Skeletal muscle cell (primary cell): Measurements from ENCODE around the gene LOXHD1.

Experiments
- DNase-seq: peaks from one replicate; pipeline ENCODE4 v3.0.0-alpha.2; 2010; ENCODE audit warnings: low read depth
- H3K4me3 ChIP-seq: 2 replicates; pipeline ENCODE4 v1.5.1; 2011; ENCODE audit warnings: low read depth, mild to moderate bottlenecking, control low read depth, low read length, moderate library complexity

Gene LOXHD1

GRCh38 chr18:46468426-46469180 lies 188.4 kb downstream of the LOXHD1 start:
- no peak for DNase-seq
- H3K4me3 ChIP-seq = no peak overlapping the region

DNA sequence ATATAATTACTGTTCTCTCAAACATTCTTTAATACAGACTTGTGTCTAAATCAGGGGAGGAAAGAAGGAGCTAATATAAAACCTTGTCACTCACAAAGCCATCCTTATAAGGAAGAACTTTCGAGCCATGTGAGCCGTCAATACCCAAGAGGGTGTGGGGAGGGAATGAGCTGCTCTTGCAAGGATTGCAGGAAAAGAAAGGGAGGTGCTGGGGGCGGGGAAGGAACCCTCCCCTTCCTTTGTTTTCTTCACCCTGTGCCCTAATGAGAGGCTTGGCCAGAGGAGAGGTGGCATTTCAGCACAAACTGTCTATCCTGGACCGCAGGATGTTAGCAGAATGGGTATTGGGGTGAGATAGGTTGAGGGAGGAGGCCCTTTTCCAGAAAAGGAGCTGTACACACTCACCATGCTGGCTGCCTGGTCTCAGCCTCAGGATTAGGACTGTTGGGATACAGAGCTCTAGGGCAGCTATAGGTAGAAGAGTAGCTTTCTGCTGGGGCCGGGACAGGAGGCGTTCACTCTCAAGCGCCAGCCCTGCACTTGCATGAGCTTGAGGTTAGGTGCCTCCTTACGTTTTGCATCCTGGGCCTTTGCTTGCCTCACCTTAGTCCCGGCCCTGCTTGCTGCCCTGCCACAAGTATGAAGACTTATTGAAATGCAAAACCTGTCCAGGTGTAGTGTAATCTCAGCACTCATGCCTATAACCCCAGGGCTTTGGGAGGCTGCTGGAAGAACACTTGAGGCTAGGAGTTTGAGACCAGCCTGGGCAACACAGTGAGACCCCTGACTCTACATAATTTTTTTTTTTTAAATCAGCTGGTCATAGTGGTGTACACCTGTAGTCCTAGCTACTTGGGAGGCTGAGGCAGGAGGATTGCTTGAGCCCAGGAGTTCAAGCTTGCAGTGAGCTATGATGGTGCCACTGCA lies 190.5 kb downstream of the LOXHD1 start:
- H3K4me3 ChIP-seq = no peak overlapping the region
- DNase-seq = no peak

DNA sequence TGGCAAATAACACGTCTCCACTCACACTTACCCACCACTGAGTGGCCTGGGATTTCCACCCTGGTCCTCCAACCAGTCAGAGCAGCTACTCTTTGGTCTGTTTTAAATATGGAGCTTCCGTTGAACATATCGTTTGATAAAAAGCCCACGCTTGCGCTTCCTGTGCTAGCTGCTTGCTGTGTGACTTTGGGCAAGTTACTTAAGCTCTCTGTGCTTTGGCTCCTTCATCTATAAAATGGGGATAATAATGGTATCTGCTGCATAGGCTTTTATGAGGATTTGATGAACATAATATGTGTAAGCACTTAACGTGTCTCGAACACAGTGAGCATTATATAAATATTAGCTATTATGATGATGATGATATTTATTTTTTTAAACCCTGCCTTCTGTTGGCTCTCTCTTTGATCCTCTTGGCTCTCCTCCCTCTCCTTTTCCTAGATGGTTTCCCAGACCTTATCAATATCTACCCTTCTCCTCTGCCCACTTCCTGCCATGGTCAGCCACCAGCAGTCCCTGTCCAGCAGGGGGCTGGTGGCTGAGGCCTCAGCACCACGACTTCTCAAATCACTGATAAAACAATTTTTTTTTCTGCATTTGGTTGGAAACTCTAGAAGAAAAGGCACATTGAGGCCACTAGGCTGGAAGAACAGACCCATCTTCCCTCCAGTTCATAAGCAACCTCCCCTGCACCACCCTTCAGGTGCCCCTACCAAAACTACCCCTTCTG lies 191.9 kb downstream of the LOXHD1 start:
- no peak for DNase-seq
- H3K4me3 ChIP-seq = no peak overlapping the region

GRCh38 chr18:46462523-46462922 lies 194.5 kb downstream of the LOXHD1 start:
- no peak for DNase-seq
- no peak overlapping the region for H3K4me3 ChIP-seq

DNA sequence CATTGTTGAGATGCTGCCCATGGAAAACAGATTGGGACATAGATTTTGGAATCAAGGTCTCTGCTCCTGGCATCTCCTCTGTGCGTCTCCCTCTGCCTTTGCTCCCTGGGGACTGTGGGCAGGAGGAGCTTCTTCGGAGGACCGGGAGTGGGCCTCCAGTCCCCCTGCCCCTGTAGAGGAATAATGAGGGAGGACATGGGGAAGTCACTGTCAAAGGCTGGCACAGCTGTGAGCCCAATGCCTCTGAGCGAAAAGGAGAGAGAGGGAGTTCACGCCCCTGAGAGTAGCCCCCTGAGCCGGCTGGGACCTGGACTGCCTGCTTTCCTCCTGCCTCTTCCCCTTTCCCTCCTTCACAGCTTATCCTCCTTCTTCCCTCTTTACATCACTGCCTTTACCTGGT lies 195.0 kb downstream of the LOXHD1 start:
- no peak overlapping the region for H3K4me3 ChIP-seq
- no peak for DNase-seq

DNA sequence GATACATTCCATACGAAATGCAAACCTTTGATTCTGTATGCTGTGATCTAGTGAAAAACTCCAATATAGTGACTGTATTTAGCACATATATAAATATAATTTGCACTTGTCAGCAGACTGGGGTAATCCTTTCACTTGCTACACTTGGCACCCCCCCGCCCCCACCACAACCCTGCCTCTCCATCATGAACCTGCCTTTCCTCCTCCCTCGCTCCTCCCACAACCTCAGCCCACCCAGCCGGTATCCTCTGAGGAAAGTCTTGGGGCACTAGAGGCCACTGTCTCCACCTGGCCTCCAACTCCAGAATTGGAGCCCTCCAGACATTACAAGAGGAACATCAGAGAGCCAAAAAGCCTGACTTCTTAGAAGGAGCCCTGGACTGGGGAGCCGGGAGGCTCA lies 196.3 kb downstream of the LOXHD1 start:
- H3K4me3 ChIP-seq = no peak overlapping the region
- no peak for DNase-seq

DNA sequence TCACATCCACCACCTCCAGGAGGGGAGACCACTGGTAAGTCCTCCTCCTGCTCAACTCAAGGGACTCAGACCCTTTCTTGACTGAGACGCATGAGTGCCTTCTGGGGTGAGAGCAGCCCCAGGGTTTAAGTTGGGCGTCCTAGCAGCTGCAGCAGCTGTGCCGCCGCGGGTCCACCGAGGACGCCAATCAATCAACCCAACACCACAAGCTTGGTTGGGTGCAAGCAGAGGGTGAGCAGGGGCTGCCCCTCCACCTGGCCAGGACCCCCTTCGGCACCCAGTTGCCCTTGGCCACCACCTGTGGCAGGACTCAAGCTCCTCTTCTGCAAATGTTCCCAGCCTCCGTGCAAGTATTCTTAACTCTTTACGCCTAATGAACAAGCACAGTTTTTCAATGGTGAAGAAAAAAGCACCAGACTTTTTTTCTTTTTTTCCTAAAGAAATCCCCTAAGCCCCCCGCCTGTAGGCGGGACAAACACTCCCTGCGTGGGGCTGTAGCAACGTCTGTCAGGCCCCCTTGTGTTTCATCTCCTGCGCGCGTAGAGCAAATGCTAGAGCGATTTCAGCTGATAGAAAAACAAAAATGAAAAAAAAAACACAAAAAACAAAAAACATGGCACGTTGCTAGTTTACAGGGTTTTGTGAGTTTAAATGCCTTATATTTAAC lies 197.1 kb downstream of the LOXHD1 start:
- no peak for DNase-seq
- no peak overlapping the region for H3K4me3 ChIP-seq

DNA sequence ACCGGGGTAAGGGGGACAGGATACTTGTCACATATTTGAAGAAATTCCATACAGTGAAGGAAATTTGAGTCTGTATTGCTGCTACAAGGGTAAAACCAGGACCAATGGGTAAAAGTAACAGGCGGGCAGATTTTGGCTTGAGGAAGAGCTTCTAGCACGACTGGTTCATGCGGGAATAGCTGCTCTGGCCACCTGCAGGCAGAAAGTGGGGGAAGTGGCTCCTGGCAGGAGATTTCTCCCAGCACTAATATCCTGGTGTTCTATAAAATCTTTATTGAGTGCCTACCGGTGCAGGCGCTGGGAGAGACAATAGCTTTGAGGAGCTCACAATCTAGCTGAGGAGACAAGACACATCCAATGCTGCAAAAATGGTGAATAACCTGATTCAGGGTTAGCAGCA lies 198.5 kb downstream of the LOXHD1 start:
- DNase-seq = no peak

GRCh38 chr18:46456691-46457090 lies 200.3 kb downstream of the LOXHD1 start:
- no peak overlapping the region for H3K4me3 ChIP-seq
- DNase-seq = no peak

More for the DNA sequence above, 198.5 kb downstream of the LOXHD1 start:
- H3K4me3 ChIP-seq = no peak overlapping the region

GRCh38 chr18:46452820-46453219 lies 204.2 kb downstream of the LOXHD1 start:
- DNase-seq = no peak
- H3K4me3 ChIP-seq = no peak overlapping the region

GRCh38 chr18:46449499-46449898 lies 207.5 kb downstream of the LOXHD1 start:
- no peak for DNase-seq
- no peak overlapping the region for H3K4me3 ChIP-seq

DNA sequence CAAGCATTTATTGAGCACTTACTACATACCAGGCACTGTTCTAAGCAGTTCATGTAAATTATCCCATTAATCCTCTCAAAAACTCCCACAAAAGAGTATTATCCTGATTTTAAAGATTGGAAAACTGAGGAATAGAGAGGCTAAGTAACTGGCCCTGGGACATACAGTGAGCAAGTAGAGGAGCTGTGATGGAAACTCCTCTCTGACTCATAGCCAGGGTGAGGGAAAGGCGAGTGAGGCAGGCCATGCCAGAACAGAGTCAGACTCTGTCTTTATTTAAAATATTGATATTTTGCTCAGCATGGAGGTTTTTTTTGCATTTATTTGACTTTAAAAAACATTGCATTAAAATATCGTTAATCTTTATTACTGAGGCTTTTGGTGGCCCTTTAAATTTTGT lies 208.0 kb downstream of the LOXHD1 start:
- H3K4me3 ChIP-seq = no peak overlapping the region
- no peak for DNase-seq

- DNase-seq = no peak
- no peak overlapping the region for H3K4me3 ChIP-seq
Observed at GRCh38 chr18:46448347-46448746, 208.7 kb downstream of the LOXHD1 start.

DNA sequence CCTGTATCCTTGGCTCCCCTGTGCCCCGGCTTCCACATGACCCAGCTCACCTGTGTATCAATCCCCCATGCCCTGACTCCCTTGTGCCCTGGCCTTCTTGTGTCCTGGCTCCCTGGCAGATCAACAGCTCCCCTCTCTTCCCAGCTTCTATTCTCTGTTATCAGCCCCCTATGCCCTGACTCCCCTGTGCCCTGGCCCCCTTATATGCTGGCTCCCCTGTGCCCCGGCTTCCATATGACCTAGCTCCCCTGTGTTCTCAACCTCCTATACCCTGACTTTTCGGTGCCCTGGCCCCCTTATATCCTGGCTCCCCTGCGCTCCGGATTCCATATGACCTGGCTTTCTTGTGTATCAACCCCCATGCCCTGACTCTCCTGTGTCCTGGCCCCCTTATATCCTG lies 209.2 kb downstream of the LOXHD1 start:
- DNase-seq = no peak
- no peak overlapping the region for H3K4me3 ChIP-seq

- DNase-seq = no peak
- H3K4me3 ChIP-seq = no peak overlapping the region
Observed at GRCh38 chr18:46447323-46447722, 209.7 kb downstream of the LOXHD1 start.

- no peak for DNase-seq
Observed at GRCh38 chr18:46445522-46446313, 211.3 kb downstream of the LOXHD1 start.

GRCh38 chr18:46439037-46439436 lies 218.0 kb downstream of the LOXHD1 start:
- DNase-seq = no peak

More at GRCh38 chr18:46445522-46446313, 211.3 kb downstream of the LOXHD1 start:
- no peak overlapping the region for H3K4me3 ChIP-seq

DNA sequence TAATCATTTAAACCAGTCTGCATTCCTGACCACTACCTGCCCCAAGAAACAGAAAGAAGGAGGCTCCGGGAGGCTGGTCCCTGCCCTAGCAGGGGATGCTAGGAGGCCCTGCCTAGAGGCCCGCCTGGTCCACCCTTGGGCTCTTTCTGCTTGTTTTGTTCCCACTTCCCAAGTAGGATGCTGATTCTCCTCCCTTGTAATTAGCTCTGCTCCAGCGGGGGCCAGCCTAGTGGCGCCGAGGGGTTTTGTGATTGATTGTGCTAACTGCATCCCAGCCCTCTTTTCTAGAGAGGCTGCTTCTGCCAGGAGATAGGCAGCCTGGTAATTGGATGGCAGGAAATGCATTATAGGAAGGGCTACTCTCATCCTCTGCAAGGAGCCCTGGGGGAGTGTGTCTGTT lies 220.0 kb downstream of the LOXHD1 start:
- DNase-seq = no peak
- H3K4me3 ChIP-seq = no peak overlapping the region

More at GRCh38 chr18:46439037-46439436, 218.0 kb downstream of the LOXHD1 start:
- H3K4me3 ChIP-seq = no peak overlapping the region

- H3K4me3 ChIP-seq = no peak overlapping the region
- DNase-seq = no peak
Observed at GRCh38 chr18:46436621-46437020, 220.4 kb downstream of the LOXHD1 start.
